ENCODE results near the gene TRIM27.

- TF ChIP-seq, protein P1, sequence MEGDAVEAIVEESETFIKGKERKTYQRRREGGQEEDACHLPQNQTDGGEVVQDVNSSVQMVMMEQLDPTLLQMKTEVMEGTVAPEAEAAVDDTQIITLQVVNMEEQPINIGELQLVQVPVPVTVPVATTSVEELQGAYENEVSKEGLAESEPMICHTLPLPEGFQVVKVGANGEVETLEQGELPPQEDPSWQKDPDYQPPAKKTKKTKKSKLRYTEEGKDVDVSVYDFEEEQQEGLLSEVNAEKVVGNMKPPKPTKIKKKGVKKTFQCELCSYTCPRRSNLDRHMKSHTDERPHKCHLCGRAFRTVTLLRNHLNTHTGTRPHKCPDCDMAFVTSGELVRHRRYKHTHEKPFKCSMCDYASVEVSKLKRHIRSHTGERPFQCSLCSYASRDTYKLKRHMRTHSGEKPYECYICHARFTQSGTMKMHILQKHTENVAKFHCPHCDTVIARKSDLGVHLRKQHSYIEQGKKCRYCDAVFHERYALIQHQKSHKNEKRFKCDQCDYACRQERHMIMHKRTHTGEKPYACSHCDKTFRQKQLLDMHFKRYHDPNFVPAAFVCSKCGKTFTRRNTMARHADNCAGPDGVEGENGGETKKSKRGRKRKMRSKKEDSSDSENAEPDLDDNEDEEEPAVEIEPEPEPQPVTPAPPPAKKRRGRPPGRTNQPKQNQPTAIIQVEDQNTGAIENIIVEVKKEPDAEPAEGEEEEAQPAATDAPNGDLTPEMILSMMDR (IDR thresholded peaks at IDR 0.05; ENCODE audit: insufficient read depth, low read depth, low read length), result no peak
- TF ChIP-seq EZH2 (IDR thresholded peaks at IDR 0.05; ENCODE audit: insufficient read depth, low read length), result no peak
Observed at GRCh38 chr6:28875191-28875747, 48.5 kb downstream of the TRIM27 start.
